K562 (cell line): ENCODE measurements around the gene TAF4. TPM values are rescaled to one million over a fixed set of nuclear protein-coding genes. Genes with fewer than 3 reads are reported as not detected.
A peak's percentile ranks its signal among the peaks of the same experiment; 100 is the strongest.

Experiments used
- ASH1L ChIP-seq: fragments of 450-650 bp; IDR thresholded peaks from 2 replicates; pipeline ENCODE4 v1.6.1; 2018; ENCODE audit warnings: borderline replicate concordance, mild to moderate bottlenecking, low read depth; ENCODE audit not compliant: partially characterized antibody
- DACH1 ChIP-seq: fragments of 450-650 bp; IDR thresholded peaks from 2 replicates; pipeline ENCODE4 v1.6.1; 2018; ENCODE audit not compliant: partially characterized antibody
- EZH2 ChIP-seq: IDR thresholded peaks from 2 replicates; pipeline ENCODE4 v1.6.1; 2012; ENCODE audit warnings: low read depth, mild to moderate bottlenecking, inconsistent platforms, low read length, borderline replicate concordance
- HDAC2 ChIP-seq: fragments of 450-650 bp; IDR thresholded peaks from 2 replicates; pipeline ENCODE4 v1.6.1; 2016; ENCODE audit warnings: mild to moderate bottlenecking
- NCOR1 ChIP-seq: fragments of 450-650 bp; IDR thresholded peaks from 2 replicates; pipeline ENCODE4 v1.6.1; 2016; ENCODE audit warnings: mild to moderate bottlenecking, moderate library complexity
- NR4A1 ChIP-seq, 2 experiments: fragments of 250-450 bp in 1 of 2; fragments of 450-650 bp in 1 of 2; sonication (Bioruptor Pico) in 1 of 2; IDR thresholded peaks; 2 replicates each; pipeline versions ENCODE4 v1.4.0 to v1.6.1; 2016 to 2020; ENCODE audit warnings: mild to moderate bottlenecking in 2 of 2, missing compliant biosample characterization in 1 of 2, missing genetic modification characterization in 1 of 2, moderate library complexity in 1 of 2
- RNF2 ChIP-seq: sonication (generic); IDR thresholded peaks from 2 replicates; pipeline ENCODE4 v1.6.1; 2016
- SIX5 ChIP-seq, 2 experiments: IDR thresholded peaks; 2 replicates each; pipeline ENCODE4 v1.6.1; 2011; ENCODE audit warnings: low read length in 2 of 2, borderline replicate concordance in 1 of 2, low read depth in 1 of 2, mild to moderate bottlenecking in 1 of 2, moderate library complexity in 1 of 2; ENCODE audit not compliant: insufficient read depth in 1 of 2
- SMAD4 ChIP-seq: fragments of 250-450 bp; sonication (Bioruptor Pico); conservative IDR thresholded peaks from 2 replicates; pipeline ENCODE4 v1.8.0; 2021; ENCODE audit warnings: inconsistent platforms, mild to moderate bottlenecking, moderate library complexity
- SRSF3 ChIP-seq: fragments of 200-400 bp; formaldehyde crosslinking; IDR thresholded peaks from 2 replicates; pipeline ENCODE4 v1.6.1; 2016; ENCODE audit warnings: mild to moderate bottlenecking, low read length, moderate library complexity; ENCODE audit not compliant: insufficient read depth
- TAF15 ChIP-seq: fragments of 200-400 bp; formaldehyde crosslinking; IDR thresholded peaks from 2 replicates; pipeline ENCODE4 v1.6.1; 2017; ENCODE audit warnings: mild to moderate bottlenecking, low read depth, low read length, moderate library complexity
- U2AF1 ChIP-seq: fragments of 200-400 bp; formaldehyde crosslinking; optimal IDR thresholded peaks from 2 replicates; pipeline ENCODE3; 2017; ENCODE audit warnings: mild to moderate bottlenecking, low read depth, low read length, moderate library complexity
- WHSC1 ChIP-seq: IDR thresholded peaks from one replicate; pipeline ENCODE4 v1.6.1; 2012; ENCODE audit warnings: low read length, control low read depth, inconsistent platforms
- ZSCAN29 ChIP-seq: fragments of 450-650 bp; IDR thresholded peaks from 2 replicates; pipeline ENCODE4 v1.6.1; 2017
- polyA plus RNA-seq, 8 experiments: library from polyadenylated mRNA; depleted of rRNA in 4 of 8; stranded (reverse) in 5 of 8; unstranded in 3 of 8; fragments of >200 nt; fragmentation: Nextera tagmentation in 2 of 8; fragmentation: Illumina TruSeq in 1 of 8; extraction: Ambion mirVana in 2 of 8; extraction: Trizol in 1 of 8; gene quantifications; 2 replicates each; pipeline versions ENCODE4 v1.2.1 to v1.2.3, GENCODE V29; 2011 to 2014; ENCODE audit warnings: inconsistent platforms in 1 of 8, missing spikeins in 1 of 8
- total RNA-seq, 7 experiments: library from RNA; depleted of rRNA in 6 of 7; stranded (reverse); fragments of >200 nt in 6 of 7; fragmentation: Illumina TruSeq in 2 of 7; extraction: Trizol in 2 of 7; gene quantifications; 2 replicates each; pipeline versions ENCODE4 v1.2.1 to v1.2.3, GENCODE V29; 2011 to 2021; ENCODE audit warnings: low replicate concordance in 1 of 7
- TF ChIP-seq, protein P1 (sequence below): fragments of 450-650 bp; IDR thresholded peaks from 2 replicates; pipeline ENCODE4 v1.6.1; 2017; ENCODE audit warnings: mild to moderate bottlenecking, moderate library complexity
- TF ChIP-seq, protein P2 (sequence below): fragments of 250-450 bp; sonication (Bioruptor Pico); IDR thresholded peaks from 2 replicates; pipeline ENCODE4 v1.4.0; 2020
- TF ChIP-seq, protein P3 (sequence below): fragments of 250-450 bp; sonication (Bioruptor Pico); IDR thresholded peaks from 2 replicates; pipeline ENCODE4 v1.5.0; 2021
- TF ChIP-seq, protein P4 (sequence below): fragments of 250-450 bp; sonication (Bioruptor Pico); IDR thresholded peaks from 2 replicates; pipeline ENCODE4 v1.4.0; 2020; ENCODE audit warnings: borderline replicate concordance

The TAF4 gene
- total and polyA plus RNA-seq, 9 of the 15 experiments (the other 6 are each of a cell fraction or from before 2014, with no cell fraction given) = 0.44 to 28.3 (median 5.6) TPM

DNA sequence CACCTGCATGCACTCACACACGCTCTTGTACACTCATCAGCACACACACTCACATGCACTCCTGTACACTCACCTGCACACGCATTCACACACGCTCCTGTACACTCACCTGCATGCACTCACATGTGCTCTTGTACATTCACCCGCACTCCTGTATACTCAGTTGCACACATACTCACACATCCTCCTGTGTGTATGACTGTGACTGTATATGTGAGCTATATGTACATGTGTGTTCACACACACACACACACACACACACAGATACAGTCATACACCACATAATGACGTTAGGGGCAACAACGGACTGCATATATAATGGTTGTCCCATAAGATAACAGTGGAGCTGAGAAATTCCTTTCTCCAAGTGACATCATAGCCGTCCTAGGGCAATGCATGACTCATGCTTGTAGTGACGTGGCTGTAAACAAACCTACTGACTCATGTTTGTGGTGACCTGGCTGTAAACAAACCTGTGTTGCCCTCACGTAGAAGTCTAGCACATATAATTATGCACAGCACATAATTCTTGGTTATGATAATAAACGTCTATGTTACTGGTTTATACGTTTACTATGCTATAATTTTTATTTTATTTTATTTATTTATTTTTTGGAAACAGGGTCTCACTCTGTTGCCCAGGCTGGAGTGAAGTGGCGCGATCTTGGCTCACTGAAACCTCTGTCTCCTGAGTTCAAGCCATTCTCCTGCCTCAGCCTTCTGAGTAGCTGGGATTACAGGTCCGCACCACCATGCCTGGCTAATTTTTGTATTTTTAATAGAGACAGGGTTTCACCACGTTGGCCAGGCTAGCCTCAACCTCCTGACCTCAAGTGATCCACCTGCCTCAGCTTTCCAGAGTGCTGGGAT, 22.8 kb upstream of the TAF4 start (continued):
- TF ChIP-seq, protein P1, sequence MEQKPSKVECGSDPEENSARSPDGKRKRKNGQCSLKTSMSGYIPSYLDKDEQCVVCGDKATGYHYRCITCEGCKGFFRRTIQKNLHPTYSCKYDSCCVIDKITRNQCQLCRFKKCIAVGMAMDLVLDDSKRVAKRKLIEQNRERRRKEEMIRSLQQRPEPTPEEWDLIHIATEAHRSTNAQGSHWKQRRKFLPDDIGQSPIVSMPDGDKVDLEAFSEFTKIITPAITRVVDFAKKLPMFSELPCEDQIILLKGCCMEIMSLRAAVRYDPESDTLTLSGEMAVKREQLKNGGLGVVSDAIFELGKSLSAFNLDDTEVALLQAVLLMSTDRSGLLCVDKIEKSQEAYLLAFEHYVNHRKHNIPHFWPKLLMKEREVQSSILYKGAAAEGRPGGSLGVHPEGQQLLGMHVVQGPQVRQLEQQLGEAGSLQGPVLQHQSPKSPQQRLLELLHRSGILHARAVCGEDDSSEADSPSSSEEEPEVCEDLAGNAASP = no peak
- TF ChIP-seq TAF15 (no peak), NCOR1 (peak; percentile 41; the same call in 1 of the 2 replicates), ASH1L (no peak), EZH2 (no peak), U2AF1 (no peak), HDAC2 (no peak), NR4A1 (CRISPR knock-in tag; IDR thresholded peaks at IDR 0.05) (no peak), NR4A1 (tag; IDR thresholded peaks at IDR 0.05) (no peak), SIX5 (IDR thresholded peaks at IDR 0.05; ENCODE audit: borderline replicate concordance in 1 of 2, insufficient read depth in 1 of 2, low read depth in 1 of 2, low read length in 2 of 2) (no peak), WHSC1 (no peak), SMAD4 (CRISPR knock-in tag) (no peak), ZSCAN29 (no peak), DACH1 (no peak), SRSF3 (no peak), RNF2 (no peak)
- TF ChIP-seq, protein P2, sequence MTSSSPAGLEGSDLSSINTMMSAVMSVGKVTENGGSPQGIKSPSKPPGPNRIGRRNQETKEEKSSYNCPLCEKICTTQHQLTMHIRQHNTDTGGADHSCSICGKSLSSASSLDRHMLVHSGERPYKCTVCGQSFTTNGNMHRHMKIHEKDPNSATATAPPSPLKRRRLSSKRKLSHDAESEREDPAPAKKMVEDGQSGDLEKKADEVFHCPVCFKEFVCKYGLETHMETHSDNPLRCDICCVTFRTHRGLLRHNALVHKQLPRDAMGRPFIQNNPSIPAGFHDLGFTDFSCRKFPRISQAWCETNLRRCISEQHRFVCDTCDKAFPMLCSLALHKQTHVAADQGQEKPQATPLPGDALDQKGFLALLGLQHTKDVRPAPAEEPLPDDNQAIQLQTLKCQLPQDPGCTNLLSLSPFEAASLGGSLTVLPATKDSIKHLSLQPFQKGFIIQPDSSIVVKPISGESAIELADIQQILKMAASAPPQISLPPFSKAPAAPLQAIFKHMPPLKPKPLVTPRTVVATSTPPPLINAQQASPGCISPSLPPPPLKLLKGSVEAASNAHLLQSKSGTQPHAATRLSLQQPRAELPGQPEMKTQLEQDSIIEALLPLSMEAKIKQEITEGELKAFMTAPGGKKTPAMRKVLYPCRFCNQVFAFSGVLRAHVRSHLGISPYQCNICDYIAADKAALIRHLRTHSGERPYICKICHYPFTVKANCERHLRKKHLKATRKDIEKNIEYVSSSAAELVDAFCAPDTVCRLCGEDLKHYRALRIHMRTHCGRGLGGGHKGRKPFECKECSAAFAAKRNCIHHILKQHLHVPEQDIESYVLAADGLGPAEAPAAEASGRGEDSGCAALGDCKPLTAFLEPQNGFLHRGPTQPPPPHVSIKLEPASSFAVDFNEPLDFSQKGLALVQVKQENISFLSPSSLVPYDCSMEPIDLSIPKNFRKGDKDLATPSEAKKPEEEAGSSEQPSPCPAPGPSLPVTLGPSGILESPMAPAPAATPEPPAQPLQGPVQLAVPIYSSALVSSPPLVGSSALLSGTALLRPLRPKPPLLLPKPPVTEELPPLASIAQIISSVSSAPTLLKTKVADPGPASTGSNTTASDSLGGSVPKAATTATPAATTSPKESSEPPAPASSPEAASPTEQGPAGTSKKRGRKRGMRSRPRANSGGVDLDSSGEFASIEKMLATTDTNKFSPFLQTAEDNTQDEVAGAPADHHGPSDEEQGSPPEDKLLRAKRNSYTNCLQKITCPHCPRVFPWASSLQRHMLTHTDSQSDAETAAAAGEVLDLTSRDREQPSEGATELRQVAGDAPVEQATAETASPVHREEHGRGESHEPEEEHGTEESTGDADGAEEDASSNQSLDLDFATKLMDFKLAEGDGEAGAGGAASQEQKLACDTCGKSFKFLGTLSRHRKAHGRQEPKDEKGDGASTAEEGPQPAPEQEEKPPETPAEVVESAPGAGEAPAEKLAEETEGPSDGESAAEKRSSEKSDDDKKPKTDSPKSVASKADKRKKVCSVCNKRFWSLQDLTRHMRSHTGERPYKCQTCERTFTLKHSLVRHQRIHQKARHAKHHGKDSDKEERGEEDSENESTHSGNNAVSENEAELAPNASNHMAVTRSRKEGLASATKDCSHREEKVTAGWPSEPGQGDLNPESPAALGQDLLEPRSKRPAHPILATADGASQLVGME (CRISPR knock-in tag) = no peak
- TF ChIP-seq, protein P3, sequence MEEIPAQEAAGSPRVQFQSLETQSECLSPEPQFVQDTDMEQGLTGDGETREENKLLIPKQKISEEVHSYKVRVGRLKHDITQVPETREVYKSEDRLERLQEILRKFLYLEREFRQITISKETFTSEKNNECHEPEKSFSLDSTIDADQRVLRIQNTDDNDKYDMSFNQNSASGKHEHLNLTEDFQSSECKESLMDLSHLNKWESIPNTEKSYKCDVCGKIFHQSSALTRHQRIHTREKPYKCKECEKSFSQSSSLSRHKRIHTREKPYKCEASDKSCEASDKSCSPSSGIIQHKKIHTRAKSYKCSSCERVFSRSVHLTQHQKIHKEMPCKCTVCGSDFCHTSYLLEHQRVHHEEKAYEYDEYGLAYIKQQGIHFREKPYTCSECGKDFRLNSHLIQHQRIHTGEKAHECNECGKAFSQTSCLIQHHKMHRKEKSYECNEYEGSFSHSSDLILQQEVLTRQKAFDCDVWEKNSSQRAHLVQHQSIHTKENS (CRISPR knock-in tag) = no peak
- TF ChIP-seq, protein P4, sequence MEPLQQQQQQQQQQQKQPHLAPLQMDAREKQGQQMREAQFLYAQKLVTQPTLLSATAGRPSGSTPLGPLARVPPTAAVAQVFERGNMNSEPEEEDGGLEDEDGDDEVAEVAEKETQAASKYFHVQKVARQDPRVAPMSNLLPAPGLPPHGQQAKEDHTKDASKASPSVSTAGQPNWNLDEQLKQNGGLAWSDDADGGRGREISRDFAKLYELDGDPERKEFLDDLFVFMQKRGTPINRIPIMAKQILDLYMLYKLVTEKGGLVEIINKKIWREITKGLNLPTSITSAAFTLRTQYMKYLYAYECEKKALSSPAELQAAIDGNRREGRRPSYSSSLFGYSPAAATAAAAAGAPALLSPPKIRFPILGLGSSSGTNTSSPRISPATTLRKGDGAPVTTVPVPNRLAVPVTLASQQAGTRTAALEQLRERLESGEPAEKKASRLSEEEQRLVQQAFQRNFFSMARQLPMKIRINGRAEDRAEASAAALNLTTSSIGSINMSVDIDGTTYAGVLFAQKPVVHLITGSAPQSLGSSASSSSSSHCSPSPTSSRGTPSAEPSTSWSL (CRISPR knock-in tag) = no peak
